CD4-positive, alpha-beta T cell treated with Interleukin-6 for 4 hours (primary cell): Measurements from ENCODE around the gene AUTS2.

Experiments used
- DNase-seq: peaks from one replicate; pipeline ENCODE4 v3.0.0-alpha.2; 2020; ENCODE audit warnings: mixed read lengths

The AUTS2 gene

DNA sequence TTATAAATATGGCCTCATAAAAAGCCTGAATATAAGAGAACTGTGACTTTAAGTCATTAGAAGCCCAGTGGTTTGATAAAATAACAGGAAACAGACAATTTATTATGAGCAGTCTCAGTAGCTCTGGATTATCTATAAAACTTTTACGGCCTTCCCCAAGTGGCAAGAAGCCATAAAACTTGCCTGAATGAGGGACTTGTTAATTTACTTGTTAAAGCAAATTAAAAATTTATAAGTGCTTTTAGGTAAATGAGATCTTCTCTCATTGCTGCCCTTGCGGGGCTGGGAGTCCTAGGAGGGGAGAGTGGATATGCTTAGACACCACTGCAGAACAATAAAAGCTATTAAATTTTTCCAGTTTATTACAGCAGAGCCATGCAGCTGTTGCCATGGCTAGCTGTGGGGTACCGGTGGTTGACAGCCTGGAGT lies 499.9 kb downstream of the AUTS2 start:
- DNase-seq: no peak

DNA sequence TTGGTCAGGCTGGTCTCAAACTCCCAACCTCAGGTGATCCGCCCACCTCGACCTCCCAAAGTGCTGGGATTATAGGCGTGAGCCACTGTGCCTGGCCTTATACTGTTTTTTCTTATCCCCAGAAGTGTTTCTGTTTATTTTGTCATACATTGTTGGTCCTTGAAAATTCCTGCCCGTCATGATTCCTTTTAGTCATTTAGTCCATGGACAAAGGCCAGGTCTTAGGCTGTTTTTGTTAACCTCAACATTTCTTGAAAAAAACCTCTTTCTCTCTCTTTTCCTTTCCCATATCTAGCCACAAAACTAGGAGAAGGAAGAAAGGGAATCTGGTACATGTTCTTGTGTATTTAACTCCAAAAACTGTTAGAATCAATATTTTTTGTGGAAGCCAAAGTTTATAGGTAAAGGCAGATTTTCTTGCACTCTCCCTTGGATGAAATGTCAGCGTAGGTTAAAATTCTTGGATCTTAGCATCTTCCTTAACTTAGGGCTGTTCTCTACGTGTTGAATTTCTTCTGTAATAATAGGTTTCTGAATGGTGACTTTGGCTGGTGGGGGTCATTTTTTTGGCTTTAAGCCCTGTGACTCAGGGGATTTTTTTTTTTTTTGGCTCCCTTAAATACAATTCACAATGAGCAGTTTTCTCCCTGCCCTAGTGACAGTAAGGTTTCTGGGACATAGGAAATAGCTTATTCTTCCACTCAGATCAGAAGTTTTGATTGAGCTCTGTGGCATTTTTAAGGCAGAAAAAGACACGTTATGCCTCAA lies 500.8 kb downstream of the AUTS2 start:
- DNase-seq: no peak

DNA sequence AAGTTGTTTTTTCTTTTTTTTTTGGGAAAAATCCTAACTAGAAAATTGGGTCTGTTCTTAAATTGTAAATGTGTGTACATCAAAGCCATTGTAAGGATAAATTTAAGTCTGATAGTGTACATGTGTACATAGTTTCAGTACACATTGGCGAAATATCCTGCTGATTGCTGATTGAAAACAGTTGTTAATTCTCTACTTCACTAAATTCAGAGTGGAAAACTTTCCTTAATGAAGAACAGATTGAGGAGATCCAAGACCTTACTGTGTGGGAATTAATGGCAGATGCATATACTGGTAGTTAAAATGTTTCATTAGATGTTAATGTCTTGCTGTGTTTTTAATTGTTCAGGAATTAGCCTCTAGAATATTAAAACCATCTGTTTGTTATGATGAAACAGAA lies 506.0 kb downstream of the AUTS2 start:
- DNase-seq: no peak

DNA sequence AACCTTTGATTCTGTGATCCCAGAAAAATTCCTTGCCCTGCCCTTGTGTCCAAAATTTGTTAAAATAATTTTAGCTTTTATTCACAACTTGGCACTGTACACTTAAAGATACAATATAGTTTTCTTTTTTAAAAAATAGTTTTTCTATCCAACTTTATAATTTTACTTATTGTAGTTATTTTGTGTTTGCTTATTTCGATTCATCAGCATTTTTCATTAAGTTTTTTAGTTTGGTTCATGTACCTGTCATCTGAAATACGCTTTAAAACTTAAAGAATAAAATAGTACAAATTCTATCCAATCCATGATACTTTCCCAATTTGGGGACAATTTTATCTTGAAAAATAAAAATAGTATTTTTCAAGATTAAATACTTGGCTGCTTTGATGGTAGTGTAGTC lies 514.8 kb downstream of the AUTS2 start:
- DNase-seq: no peak

DNA sequence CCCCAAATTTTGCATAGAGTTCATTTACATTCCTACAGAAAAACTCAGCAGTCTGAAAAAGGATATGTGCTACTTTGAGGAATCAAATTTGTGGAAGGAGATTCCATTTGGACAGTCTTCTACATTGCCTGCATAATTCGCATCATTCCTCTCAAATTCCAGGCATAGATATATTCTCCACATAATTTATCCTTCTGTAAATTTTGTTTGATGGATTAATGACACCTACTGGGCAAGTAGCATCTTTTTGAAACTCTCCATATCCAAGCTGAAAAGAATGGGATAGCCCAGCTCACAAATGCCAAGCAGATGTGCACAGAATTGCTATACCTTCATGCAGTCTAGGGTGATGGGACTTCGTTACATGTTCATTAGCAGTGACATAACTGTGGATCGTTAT lies 515.3 kb downstream of the AUTS2 start:
- DNase-seq: no peak

DNA sequence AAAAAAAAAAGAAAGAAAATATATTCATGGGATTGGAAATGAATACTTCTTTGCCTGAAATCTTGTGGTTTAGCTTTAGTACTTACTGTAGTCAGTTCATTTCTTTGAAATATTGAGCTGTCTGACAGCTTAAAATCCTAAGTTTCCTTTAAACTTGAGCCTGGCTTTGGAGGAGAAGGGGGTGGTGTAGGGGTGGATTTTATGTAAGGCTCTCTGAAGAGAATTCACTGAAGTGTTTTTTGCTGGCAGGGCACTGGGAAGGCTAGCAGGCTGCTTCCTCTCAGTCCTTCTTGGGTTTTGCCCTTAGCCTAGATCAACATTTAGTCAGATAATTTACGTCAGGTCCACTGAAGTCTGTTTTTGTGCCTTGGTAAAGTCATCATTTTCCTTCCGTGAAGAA lies 516.5 kb downstream of the AUTS2 start:
- DNase-seq: no peak

DNA sequence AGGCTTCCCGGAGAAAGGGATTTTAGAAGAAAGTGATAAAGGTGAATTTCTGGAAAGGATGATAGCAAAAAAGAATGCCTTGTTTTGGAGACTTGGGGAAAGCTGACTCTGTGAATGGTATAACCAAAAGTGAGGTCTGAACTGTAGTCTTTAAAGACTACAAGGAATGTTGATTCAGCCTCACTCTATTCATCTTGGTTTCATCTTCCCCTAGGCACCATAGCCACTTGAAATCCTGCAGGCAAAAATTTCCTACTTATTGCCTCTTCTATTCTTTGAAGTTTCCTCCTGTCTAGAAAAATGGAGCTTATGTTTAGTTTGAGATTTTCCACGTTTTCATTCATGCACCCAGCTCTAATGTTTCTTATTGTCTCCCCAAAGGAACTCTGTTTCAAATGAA lies 518.0 kb downstream of the AUTS2 start:
- no peak for DNase-seq

DNA sequence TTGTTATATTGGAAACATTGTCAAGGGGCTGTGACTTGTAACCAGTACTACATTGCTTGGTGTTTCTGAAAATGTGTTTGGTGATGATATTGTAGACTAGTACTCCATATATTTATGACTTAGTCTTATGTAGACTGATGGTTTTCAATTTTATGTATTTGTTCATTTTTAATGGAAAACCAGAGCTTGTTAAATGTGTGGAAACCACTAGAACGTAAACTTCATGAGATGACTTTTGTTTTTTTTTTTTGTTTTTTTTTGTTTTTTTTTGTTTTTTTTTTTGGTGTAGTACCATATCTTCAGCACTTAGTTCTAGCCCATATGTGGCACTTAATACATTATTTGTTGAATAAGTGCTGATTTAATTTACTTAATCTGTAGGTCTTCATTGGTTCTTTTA lies 518.6 kb downstream of the AUTS2 start:
- DNase-seq: no peak

DNA sequence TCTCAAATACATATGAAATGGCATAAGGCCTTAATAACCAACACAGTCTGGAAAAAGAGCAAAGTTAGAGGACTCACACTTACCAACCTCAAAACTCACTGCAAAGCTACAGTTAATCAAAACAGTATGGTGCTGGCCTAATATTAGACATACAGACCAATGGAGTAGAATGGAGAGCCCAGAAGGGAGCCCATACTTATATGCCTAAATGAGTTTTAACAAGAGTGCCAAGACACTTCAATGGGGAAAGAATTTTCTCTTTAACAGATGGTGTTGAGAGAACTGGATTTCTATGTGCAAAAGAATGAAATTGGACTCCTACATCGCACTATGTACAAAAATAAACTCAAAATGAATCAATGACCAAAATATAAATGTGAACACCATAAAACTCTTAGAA lies 522.6 kb downstream of the AUTS2 start:
- no peak for DNase-seq

DNA sequence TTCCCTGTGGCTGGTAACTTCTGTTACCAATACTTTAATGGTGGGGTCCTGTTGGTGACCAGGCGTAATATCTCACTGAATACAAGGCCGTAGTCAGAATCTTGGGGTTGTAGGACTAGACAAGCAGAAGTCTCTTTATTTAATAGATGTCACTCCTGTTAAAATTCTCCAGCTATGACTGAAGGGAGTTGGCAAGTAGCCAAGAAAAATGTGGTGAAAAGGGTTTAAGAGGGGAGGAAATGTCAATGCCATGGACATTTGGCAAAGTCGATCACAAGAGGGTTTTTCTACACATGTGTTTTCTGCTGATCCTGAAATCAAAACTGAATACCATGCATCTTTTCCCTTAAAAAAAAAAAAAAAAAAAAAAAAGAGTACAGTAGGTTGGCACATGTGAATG lies 533.5 kb downstream of the AUTS2 start:
- DNase-seq: no peak

DNA sequence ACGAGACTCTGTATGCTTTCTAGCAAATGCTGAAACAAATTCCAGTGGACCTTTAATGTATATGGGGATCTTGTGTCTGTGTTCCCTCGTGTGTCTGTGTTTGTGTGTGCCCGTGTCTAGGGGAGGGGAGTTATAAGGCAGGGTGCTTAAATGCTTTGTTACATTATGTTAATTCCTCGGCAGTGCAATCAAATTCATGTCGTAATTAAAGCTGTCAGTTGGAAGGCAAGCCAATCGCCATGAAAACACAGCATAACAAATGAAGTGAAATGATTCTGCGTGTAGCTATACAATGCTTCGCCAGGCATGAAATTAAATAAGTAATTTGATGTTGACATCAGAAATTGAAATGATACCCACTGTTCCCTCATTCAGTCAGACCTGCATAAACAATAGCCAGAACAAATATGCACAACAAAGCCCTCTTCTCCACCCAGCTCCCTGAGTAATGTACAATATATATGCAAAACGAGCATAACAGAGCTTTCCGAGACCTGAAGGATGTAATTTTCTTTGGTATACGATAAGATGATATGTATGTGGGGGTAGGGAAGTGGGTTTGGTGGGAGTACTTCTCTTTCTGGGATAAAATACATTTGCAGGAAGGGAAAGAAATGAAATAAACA lies 534.1 kb downstream of the AUTS2 start:
- DNase-seq: no peak

DNA sequence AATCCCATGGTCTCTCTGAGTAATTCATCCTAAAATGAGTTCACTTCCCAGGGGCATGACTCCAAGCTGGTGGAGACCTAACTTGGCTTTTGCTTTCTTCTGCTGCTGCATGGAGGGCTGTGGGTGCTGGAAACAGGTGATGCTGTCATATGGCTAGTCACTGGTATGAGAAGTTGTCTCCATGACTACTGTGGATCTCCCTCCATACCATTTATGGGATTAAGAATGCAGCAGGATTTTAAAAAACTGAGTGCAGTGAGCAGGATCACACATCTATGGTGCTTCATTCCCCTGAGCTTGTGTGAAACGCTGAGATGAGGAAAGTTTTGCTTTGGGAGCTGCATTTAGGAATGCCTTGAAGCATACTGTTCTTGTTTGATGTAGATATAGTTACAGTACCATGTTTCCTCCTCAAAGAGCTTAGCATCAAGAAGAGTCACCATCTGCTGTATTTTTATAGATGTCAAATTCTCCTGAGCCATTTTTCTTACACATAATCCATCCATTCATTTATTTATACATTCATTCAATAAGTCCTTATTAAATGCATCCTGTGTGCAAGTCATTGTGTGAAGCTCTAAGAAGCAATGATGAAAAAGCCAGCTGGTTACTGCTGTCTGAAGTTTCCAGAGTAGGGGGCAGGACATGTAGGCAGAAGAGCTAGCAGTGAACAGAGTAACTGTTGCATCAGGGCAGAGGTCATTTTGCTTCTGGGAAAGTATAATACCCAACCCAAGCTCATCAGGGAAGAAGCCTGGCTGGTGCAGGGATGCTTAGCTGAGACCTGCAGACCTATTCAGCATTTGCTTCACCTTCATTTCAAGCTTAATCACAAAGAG lies 534.8 kb downstream of the AUTS2 start:
- DNase-seq: no peak

DNA sequence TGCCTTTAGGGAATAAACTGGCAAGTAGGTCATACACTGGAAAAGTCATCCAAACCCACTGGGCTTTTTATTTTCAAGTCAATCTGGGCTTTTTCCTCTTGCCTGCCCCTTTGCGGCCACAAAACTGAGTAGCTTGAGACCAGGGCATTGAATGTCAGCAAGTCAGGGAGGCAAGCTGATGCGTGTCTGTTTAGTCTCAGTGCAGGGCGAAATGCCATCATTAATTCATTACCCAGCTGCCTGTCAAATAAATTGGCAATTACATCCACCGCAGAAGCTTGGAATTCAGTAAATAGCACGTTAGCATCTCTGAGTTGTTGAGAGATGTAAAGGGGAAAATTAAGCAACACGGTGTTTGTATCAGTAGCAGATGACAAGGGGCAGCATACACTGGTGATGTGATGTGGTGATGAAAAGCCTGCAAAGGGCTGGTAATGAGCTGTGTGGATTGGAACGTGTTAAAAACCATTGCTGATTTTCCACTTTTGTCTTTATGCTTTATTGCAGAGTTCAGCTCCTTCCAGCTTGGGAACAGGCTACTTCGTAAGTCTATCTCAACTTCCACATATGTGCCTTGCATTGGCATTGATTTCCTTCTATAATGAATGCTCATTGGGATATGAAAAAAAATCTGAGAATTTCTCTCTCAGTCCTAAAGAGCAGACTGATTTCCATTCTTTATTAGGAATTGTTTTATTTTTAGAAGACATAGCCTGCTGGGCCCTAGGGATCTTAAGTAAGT lies 535.9 kb downstream of the AUTS2 start:
- no peak for DNase-seq

DNA sequence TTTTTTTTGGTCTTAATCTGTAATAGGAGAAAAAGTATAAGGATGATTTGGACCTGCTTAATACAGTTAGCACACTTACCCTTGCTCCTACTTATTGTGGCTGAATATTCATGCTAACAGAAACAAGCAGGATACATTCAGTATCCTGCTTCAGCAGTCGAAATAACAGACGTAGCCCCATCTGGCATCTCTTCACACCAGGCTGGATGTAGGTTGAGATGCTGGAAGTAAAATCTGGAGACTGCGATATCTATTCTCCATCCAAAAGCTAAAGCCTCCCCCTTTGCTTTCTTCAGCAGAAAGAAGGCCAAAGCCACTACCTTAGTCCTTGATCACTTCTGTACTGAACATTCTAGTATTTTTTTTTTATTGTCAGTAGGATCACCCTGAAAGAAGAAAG lies 537.4 kb downstream of the AUTS2 start:
- DNase-seq: no peak

DNA sequence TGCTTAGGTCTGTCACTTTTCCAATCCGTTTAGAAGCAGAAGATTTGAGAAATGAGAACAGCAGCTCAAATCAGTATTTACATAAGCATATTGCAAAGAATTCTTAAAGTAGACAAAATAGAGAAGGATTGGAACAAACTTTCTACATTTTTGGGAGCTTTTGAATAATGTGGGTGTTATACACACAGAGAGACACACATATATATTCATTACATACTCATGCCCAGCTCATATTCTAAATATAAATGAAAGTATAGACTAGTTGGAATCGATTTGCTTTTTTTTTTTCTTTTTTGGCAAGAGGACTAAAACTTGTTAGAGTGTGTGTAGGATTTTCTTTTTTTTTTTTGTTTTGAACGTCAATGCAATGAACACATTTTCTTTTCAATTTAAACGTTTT lies 538.9 kb downstream of the AUTS2 start:
- DNase-seq: no peak

DNA sequence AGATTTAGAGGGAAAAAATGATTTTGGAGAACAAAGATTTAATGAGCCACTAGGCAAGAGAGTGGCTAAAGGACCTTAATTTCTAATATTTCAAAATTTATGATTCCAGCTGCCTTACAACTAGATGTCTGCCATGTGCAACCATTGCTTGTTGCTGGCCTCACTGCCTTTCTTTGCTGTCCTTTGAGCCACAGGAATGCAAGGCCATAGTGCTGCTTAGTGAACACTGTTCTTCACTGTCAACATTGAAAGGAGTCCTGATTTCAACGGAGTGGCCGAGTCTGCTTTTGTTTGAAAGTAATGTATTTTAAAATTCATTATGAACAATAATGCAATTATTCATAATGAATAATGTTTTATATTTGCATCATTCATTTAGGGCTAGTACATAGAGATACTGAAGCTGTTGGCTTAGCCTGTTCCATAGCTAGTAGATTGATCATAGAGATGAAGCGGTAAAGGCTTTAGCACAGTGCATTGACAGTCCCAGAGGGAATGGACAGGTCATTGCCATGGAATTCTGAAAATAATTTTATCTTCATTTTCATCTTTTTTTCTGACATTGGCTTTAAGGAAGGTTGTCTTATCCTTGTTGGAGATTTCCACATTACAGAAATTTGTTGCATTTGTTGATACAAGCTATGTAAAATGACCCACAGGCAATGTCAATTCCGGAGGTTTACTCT lies 544.1 kb downstream of the AUTS2 start:
- no peak for DNase-seq

DNA sequence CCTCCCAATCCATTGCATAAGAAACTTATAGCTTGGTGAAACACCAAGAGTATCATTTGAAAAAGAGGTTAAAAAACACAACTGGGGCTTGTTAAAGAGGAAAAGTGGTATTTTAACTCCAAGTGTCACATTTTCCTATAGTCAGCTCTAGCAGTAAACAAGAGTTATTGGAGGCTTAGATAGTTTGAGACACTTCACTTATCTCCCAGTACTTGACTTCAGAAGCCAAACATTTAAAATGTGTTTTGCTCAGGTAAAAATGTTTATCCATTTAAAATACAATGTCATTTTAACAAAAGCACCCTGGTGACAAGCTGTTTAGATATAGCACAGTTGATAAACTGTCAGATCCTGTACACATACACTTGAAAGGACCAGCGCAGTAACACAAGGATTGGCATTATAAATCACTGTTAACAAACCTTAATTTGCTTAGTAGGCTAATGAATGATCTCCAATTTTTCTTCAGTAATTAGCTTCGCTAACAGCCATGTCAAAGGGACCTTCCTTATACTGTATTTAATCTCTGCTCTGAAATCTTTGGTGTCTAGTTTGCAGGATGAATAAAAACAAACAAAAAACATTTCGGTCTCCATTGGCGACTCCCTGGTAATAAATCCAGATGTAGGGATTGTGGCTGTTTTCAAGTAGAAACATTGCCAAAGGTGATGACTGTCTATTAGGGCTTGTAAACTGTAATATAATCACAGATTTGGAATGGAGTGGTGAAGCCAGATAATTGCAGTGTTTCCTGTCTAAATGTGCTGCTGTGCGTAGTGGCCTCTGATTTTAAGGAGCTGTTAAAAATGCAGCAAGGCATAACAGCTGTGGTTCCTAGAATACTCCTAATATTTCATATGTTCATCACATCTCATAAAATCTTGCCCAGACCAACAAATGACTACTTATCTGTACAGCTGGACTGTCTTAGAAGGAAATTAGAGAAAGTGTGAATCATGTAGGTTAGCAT lies 545.1 kb downstream of the AUTS2 start:
- DNase-seq: no peak

DNA sequence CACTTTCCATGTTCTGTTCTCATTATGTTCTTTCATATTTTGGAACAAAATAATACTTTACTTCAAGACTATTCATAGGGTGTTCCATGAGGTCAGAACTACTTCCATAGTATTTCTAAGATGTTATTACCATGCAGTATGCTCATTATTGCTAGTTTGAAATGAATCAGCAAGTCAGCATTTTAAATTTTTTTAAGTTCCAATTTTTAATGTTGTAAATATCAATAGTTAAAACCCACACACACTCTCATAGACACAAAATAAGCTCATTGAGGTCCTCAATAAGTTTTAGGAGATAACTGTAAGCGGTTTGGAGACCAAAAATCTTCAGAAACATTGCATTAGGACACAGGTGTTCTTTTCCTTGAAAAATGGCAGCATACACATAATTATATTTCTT lies 550.7 kb downstream of the AUTS2 start:
- no peak for DNase-seq

DNA sequence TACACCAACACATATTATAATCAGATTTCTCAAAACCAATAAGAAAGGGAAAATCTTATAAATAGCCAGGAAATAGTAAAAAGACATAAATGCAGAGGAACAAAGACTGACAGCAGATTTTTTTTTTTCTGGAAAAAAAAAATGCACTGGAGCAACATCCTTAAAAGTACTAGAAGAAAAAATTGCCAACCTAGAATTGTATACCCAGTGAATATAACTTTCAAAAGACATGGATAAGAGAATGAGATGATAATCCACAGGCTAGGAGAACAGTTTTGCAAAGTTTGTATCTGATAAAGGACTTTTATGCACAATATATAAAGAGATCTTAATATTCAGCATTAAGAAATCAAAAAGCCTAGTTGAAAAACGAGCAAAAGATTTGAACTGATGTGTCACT lies 554.0 kb downstream of the AUTS2 start:
- DNase-seq: no peak

DNA sequence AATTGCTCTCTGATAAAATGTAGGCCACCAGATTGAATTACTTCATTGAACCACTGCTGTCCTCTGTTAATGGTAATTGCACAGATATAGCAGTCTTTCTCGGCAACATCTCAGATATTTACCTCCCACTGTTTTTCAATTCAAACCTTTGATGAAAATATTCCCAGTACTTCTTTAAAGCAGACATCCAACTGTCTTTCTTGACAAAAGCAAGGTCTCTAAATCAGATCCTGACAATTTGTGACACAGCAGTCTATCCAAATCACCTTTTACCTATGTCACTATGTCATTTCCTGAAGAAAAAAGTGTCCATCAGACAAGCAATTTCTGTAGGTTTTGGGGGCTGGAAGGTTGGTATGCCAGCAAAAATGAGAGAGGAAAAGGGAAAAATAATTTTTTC lies 555.7 kb downstream of the AUTS2 start:
- no peak for DNase-seq

DNA sequence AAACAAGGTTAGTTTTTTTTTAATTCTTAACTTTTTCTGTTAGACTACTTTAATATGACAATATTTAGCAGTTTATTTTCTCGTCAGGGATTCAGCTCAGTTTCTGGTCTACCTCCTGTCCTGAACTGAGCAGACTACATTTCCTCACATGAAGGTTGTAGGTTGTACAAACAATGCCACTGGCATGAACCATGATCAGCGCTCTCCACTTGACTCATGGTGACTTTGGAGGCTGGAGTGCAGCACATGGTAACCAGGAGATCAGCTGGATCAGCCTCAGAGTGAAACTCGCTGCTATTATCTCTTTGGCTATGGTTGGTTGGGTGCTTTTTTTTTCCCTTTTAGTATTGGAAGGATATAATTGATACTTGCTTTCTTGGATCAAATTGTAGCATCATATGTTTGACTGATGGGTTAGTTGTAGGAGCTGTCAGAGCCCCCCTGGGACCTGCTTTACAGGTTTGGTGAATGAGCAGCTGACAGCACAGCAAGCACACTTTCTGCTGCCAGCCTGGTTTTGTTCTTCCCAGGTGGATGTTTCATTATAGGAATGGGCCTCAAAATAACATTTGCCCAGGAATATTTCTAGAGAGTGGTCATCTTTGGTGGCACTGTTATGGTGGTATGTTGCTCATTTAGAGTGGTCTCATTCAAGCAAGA lies 556.4 kb downstream of the AUTS2 start:
- DNase-seq: no peak
